IPS-18c (cell line): Measurements from ENCODE around the gene C2CD4A.

Source experiments
- H3K4me3 ChIP-seq: 2 replicates; pipeline ENCODE4 v1.7.0; 2013; ENCODE audit warnings: low read depth, mild to moderate bottlenecking, low read length, moderate library complexity; ENCODE audit not compliant: insufficient read depth
- H3K9me3 ChIP-seq: one replicate; pipeline ENCODE4 v1.6.1; 2013; ENCODE audit warnings: mild to moderate bottlenecking, low read length, moderate library complexity; ENCODE audit not compliant: control insufficient read depth, insufficient read depth

C2CD4A gene

GRCh38 chr15:62057341-62057980 lies 9.3 kb upstream of the C2CD4A start:
- Histone ChIP-seq H3K4me3 (no peak overlapping the region), H3K9me3 (no peaks in the 10 kb centered on the region)

GRCh38 chr15:62058327-62059028 lies 8.3 kb upstream of the C2CD4A start:
- no peak overlapping the region for H3K4me3 ChIP-seq
- H3K9me3 ChIP-seq: no peaks in the 10 kb centered on the region

GRCh38 chr15:62059108-62059815 lies 7.5 kb upstream of the C2CD4A start:
- Histone ChIP-seq H3K9me3 (no peaks in the 10 kb centered on the region), H3K4me3 (peak overlapping the region; percentile 83)

DNA sequence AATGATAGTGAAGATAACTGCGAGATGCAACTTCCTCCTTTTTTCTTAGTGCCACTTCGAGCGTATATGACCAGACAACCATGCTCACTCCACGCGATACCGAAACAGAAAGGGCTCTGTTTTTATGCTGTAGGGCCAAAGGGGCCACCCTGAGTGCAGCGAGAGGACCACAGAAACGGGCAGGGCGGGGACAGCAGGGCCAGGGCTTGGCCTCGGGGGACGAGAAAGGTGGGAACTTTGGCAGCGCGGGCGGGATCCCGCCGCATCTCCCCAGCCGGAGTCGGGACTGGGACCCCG lies 7.0 kb upstream of the C2CD4A start:
- Histone ChIP-seq H3K9me3 (no peaks in the 10 kb centered on the region), H3K4me3 (peak overlapping the region; percentile 83)

DNA sequence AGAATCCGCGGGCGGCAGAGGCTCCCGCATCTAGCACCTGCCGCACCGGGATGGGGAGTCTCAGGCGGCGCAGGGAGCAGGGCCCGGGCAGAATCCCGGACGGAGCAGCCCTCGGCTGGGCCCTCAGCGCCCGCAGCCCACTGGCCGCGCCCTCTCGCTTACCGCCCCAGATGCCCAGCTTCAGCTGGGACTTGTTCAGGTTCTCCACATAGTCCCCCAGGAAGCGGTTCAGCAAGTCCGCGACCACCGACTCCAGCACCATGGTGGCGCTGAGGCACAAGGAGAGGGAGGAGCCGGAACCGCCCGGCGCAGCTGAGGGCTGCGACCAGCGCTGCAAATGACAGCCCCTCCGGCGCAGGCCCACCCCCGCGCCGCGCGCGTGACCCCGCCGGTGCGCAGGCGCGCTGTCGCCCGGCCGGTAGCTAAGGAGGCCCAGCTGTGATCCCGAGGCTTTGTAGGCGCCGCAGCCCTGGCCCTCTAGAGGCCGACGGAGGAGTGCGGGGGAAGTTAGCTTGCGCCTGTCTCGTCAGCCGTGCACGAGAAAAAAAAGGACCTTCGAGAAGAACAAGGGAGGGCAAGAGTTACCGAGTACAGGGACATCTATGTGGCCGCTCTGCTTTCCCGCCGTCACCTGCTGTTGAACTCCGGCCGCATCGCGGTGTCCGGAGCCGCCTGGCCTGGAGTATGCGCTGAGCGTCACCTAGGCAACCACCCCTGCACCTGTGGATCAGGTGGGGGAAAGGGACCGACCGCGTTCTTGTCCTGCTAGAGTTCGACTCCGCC lies 6.5 kb upstream of the C2CD4A start, which contains the start of gene VPS13C:
TSS of gene VPS13C (minus strand) at position 335 of the 783 bp plus-strand sequence. CDS start at position 262, 73 bp downstream.
- H3K9me3 ChIP-seq: no peaks in the 10 kb centered on the region
- H3K4me3 ChIP-seq: peak within 1 kb of the TSS; percentile 83

DNA sequence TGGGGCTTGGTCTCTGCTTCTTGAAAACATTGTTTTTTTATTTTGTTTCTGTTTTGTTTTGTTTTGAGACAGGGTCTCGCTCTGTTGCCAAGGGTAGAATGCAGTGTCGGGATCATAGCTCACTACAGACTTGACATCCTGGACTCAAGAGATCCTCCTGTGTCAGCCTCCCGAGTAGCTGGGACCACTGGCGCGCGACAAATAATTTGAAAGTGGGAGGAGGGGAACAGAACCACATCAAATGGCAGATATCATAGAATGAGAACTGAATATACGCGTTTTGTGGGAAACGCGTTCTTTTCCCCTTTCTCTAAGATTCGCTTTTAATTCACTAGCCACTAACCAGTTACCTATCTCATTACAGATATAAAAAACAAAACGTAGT lies 5.9 kb upstream of the C2CD4A start:
- H3K4me3 ChIP-seq: peak overlapping the region; percentile 83

DNA sequence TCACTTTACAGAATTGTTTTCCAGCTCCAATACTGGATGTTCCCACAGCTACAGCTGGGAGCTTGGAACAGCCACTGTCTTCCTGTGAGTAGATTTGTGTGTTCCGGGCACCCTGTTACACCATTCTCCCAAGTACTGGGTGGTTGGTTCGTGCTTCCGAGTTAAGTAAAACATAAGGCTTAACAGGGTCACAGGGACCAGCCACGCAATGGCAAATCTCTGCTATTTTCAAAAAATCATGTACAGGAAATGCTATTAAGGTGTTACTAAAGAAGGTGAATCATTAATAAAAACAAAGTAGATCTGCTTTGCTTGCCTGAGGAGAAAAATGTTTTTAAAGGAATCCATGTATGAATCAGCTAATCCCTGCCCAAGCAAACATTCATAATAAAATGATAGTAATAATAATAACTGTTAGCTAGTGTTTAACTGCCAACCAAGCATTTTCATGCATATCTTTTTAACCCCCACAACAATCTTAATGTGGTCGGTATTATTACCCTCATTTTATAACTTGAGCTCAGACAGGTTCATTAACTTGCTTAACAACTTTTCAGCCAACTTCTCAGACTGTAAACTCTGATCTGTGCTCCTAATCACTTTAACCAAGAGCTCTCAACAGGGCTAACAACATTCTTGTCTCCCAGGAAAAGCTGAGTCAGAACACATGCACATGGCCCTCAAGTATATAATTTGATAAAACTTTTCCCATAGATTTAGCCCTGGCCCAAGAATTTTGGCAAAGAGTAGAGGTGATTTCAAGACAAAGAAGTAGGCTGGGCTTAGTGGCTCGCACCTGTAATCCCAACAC lies 2.7 kb upstream of the C2CD4A start:
- H3K9me3 ChIP-seq: no peaks in the 10 kb centered on the region
- no peak overlapping the region for H3K4me3 ChIP-seq

More for the DNA sequence above, 5.9 kb upstream of the C2CD4A start:
- no peaks in the 10 kb centered on the region for H3K9me3 ChIP-seq

DNA sequence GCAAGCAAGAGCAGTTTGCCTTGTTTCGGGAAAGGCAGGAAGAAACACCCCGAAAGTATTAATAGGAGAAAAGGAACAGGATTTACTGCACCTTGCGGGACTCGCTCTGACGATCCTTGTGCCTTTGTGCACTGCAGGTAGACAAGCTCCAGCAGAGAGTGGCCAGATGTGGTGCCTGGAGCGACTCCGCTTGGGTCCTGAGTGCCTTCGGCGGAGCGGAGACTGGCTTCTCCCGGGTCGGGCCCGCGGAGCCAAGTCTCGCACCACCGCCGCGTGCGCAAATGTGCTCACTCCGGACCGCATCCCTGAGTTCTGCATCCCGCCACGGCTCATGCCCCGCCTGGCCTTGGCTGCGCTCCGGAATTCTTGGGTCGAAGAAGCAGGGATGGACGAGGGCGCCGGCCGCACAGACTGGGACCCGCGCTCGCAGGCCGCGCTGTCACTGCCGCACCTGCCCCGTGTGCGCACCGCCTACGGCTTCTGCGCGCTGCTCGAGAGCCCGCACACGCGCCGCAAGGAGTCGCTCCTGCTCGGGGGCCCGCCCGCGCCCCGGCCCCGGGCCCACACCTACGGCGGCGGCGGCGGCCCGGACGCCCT lies 769 bp downstream of the C2CD4A start:
- H3K9me3 ChIP-seq: no peaks in the 10 kb centered on the region
- H3K4me3 ChIP-seq: peak overlapping the region; percentile 30; the same call in 1 of the 2 replicates

DNA sequence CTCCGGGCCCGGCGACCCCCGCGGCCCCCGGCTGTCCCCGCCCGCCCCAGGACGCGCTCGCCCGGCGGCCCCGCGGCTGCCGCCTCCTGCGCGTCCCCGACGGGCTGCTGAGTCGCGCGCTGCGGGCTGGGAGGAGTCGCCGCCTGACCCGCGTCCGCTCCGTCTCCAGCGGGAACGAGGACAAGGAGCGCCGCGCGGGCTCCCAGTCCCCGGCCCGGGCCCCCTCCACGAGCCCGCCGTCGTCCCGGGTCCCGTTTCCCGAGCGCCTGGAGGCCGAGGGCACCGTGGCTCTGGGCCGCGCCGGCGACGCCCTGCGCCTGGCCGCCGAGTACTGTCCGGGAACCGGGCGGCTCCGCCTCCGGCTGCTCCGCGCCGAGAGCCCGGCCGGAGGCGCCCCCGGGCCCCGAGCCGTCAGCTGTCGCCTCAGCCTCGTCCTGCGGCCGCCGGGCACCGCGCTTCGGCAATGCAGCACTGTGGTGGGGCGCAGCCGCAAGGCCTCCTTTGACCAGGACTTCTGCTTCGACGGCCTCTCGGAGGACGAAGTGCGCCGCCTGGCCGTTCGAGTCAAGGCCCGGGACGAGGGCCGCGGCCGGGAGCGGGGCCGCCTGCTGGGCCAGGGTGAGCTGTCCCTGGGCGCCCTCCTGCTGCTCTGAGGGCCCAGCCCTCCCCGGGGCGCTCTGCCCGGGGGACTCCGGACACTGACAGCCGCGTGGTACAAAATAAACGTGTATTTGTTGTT lies 1.5 kb downstream of the C2CD4A start:
- H3K4me3 ChIP-seq: peak overlapping the region; percentile 46

GRCh38 chr15:62068810-62069167 lies 2.0 kb downstream of the C2CD4A start:
- Histone ChIP-seq H3K9me3 (no peaks in the 10 kb centered on the region), H3K4me3 (peak overlapping the region; percentile 46; the same call in 1 of the 2 replicates)

More for the DNA sequence above, 1.5 kb downstream of the C2CD4A start:
- H3K9me3 ChIP-seq: no peaks in the 10 kb centered on the region

DNA sequence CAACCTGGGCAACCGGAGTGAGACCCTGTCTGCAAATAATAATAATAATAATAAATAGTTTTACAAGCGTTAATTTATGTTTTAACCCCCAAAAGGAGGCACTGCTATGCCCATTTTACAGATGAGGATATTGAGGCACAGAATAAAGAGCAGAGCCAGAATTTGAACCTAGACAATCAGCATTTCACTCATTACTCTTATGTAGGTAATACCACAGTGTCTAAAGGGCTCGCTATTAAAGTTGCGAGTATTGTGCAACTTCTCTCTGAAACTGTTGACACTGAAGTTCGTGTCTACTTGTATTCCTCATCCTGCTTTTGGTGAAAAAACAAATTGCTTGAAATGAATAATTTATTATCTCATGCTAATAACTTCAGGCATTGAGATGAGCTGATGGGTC lies 2.8 kb downstream of the C2CD4A start:
- H3K4me3 ChIP-seq: no peak overlapping the region
- H3K9me3 ChIP-seq: no peaks in the 10 kb centered on the region

DNA sequence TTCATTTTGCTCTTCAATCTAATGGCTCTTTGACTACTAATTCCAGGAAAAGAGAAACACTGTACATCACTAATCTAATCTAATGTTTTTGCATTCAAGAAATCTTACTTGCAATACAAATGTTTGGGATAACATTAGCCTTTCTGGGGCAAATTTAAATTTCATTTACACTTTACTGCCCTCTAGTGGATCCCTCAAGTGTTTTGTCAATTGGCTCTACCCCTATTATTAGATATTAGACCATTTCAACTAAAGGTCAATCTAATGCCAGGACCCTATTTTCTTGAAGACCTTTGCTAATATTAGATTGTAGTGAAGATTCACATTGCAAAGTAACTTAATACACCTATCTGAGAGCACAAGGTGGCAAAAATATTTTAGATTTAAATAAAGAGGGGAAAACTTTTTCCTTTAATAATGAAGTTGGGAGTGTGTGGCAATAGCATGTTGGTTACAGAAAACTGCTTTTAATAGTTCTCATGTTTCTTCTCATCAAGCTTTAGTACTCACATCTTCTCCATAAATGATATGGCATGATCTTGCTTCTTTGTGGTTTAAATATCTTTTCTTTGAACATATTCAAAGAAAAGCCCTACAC lies 5.0 kb downstream of the C2CD4A start:
- Histone ChIP-seq H3K4me3 (no peak overlapping the region), H3K9me3 (no peaks in the 10 kb centered on the region)

DNA sequence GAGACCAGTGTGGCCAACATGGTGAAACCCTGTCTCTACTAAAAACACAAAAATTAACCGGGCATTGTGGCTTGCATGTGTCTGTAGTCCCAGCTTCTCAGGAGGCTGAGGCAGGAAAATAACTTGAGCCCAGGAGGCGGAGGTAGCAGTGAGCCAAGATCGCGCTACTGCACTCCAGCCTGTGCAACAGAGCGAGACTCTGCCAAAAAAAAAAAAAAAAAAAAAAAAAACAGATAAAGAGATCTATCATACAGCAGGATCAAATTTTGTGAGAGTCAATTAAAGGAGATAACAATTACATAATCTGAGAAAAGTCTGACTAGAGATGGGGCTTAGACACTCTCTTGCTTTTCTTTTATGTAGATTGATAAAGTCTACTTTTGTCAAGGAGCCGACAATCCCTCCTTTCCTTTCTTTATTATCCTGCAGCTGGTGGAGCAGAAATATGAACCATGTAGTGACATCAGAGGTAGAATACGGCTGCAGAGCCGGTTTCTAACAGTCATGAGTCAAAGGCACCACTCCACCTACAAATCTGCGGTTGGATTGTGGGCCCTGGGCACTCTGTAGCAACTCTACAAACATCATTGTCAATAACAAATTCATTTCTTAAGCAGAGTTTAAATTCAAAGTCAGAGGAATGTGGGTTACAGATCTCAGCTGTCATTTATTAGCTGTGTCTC lies 9.0 kb downstream of the C2CD4A start:
- Histone ChIP-seq H3K4me3 (no peak overlapping the region), H3K9me3 (no peaks in the 10 kb centered on the region)

- H3K9me3 ChIP-seq: no peaks in the 10 kb centered on the region
- H3K4me3 ChIP-seq: no peak overlapping the region
These were observed 12.8 kb downstream of the C2CD4A start for GRCh38 chr15:62079594-62079993.
